HG03095 (cell line): ENCODE data around the gene EIF3I.

Experiments
- ATAC-seq: cut with Tn5 transposase; IDR thresholded peaks from one replicate; pipeline ENCODE4 v1.9.1; 2021; ENCODE audit warnings: moderate library complexity; ENCODE audit not compliant: unreplicated experiment

The EIF3I gene

GRCh38 chr1:32221980-32222755 lies at the start of gene EIF3I, which contains the start of gene TMEM234:
TSS of gene EIF3I (plus strand) at chr1:32222407. CDS start at chr1:32222442, 35 bp downstream.
TSS of gene TMEM234 (minus strand) at chr1:32222353. CDS start at chr1:32222322, 31 bp downstream.
- ATAC-seq, result peak; percentile 91

- ATAC-seq, result no peak
Measured at GRCh38 chr1:32172621-32173245, 49.5 kb upstream of the EIF3I start.

- ATAC-seq, result no peak
Measured at GRCh38 chr1:32178380-32179192, 43.6 kb upstream of the EIF3I start.

GRCh38 chr1:32179193-32179442 lies 43.1 kb upstream of the EIF3I start:
- no peak for ATAC-seq

GRCh38 chr1:32179443-32180185 lies 42.6 kb upstream of the EIF3I start, which contains the start of gene TXLNA:
TSS of gene TXLNA (plus strand) at chr1:32179675. CDS start at chr1:32180346, 671 bp downstream.
- peak; percentile 77 for ATAC-seq

- ATAC-seq, result no peak
Measured at GRCh38 chr1:32180186-32181060, 41.8 kb upstream of the EIF3I start.

GRCh38 chr1:32181065-32181464 lies 41.1 kb upstream of the EIF3I start:
- ATAC-seq, result no peak

- no peak for ATAC-seq
Measured at GRCh38 chr1:32181563-32181962, 40.6 kb upstream of the EIF3I start.

- ATAC-seq, result no peak
Measured at GRCh38 chr1:32182060-32182459, 40.1 kb upstream of the EIF3I start.

GRCh38 chr1:32184650-32185049 lies 37.6 kb upstream of the EIF3I start:
- ATAC-seq, result no peak

GRCh38 chr1:32186077-32186476 lies 36.1 kb upstream of the EIF3I start:
- ATAC-seq, result no peak

- ATAC-seq, result no peak
Measured at GRCh38 chr1:32186491-32186890, 35.7 kb upstream of the EIF3I start.

- ATAC-seq, result no peak
Measured at GRCh38 chr1:32187850-32188249, 34.4 kb upstream of the EIF3I start.

- no peak for ATAC-seq
Measured at GRCh38 chr1:32192220-32192948, 29.8 kb upstream of the EIF3I start.

- no peak for ATAC-seq
Measured at GRCh38 chr1:32194984-32195383, 27.2 kb upstream of the EIF3I start.

- ATAC-seq, result no peak
Measured at GRCh38 chr1:32195531-32195930, 26.7 kb upstream of the EIF3I start.

GRCh38 chr1:32195972-32196823 lies 26.0 kb upstream of the EIF3I start:
- no peak for ATAC-seq

GRCh38 chr1:32197074-32197473 lies 25.1 kb upstream of the EIF3I start:
- ATAC-seq, result no peak
